Nucleus accumbens (tissue), 56 donors: Measurements from ENCODE around the gene SLC22A8.
"Not testable (repeated sequence)": the region's sequence is repeated elsewhere in the genome, so short reads cannot be mapped to it uniquely, and the experiment has no call there.

Experiments
- DNase-seq, 56 donors: peaks; one replicate each; lab custom pipeline; 2025; lab: John Stamatoyannopoulos, UW

Gene SLC22A8

GRCh38 chr11:63015521-63016215, at the start of gene SLC22A8:
Gene SLC22A8, minus strand, starts transcription at chr11:63015841. Its CDS starts 883 bp downstream, at chr11:63014958.
- peak in 1 of 56 donors; percentile 8 for DNase-seq

DNA sequence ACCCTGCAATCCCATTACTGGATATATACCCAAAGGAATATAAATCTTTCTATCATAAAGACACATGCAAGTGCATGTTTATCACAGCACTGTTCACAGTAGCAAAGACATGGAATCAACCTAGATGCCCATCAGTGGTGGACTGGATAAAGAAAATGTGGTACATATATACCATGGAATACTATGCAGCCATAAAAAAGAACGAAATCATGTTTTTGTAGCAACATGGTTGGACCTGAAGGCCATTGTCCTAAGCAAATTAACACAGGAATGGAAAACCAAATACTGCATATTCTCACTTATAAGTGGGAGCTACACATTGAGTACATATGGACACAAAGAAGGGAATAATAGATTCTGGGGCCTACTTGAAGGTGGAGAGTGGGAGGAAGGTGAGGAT, 30.6 kb upstream of the SLC22A8 start:
- not testable (repeated sequence) for DNase-seq

DNA sequence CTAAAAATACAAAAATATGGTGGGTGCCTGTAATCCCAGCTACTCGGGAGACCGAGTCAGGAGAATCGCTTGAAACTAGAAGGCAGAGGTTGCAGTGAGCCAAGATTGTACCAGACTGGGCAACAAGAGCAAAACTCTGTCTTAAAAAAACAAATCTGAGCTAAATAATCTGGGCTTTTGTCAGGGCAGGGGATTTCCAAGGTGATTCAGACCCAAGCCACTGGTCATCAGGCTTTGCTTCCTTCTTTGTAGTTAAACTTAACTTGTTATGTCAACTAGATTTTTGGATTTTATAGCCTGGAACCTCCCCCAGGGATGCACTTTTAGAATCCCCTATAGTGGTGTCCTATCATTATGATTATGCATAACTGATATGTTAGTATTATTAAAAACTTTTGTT, 27.0 kb upstream of the SLC22A8 start:
- DNase-seq, result no peak

- DNase-seq, result no peak
Measured at GRCh38 chr11:63032457-63032856, 16.8 kb upstream of the SLC22A8 start.

DNA sequence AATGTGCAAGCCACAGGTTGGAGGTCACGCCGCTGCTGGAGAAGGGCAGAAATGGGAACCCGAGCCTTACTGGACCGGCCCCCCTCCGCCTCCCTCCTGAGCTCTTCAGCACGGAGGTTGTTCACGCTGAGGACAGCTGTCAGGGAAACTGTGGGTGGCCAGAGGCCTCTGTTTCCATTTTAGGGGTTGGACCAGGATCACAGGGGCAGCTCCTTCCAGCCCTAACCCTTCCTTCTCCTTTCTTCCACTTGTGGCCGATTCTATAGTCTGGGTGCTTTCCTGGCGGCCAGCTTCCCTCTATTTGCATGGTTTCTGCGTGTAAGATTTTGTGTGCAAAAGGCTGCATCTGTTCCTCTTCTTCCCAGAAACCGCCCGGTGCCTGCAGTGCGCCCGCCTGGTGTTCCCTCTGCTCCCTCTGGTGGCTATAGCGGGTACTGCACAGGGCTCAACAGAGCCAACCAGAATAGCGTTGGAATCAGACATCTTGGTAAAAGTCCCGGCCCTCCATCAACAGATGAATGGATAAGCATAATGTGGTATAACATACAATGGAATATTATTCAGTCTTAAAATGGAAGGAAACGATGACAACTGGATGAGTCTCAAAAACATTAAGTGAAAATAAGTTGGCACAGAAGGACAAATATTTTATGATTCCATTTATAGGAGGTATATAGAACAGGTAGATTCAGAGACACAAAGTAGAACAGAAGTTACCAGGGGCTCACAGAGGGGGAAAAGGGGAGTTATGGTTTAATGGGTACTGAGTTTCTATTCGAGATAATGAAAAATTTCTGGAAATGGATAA, 8.4 kb upstream of the SLC22A8 start:
- peak in 55 of 56 donors; percentile 13 to 96 (median 72) for DNase-seq

- no peak for DNase-seq
Measured at GRCh38 chr11:63023222-63023814, 7.7 kb upstream of the SLC22A8 start.

DNA sequence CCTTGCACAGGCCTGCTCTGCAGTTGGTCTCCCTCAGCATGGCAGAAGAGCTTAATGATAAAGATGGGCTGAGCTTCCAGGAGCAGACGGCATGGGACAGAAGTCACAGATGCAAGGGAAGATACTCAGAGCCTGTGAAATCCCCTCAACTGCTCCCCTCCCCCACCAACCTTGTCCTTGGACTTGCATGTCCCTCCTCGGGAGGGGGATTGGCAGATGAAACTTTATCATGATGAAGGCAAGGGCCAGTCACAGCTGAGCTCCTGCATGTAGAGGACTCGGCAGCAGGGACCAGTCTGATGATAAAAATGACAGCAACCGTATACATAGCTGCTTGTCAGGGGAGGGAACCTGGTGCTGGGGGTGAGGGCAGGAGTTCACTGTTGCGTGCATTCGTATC, 6.8 kb upstream of the SLC22A8 start:
- DNase-seq, result no peak

DNA sequence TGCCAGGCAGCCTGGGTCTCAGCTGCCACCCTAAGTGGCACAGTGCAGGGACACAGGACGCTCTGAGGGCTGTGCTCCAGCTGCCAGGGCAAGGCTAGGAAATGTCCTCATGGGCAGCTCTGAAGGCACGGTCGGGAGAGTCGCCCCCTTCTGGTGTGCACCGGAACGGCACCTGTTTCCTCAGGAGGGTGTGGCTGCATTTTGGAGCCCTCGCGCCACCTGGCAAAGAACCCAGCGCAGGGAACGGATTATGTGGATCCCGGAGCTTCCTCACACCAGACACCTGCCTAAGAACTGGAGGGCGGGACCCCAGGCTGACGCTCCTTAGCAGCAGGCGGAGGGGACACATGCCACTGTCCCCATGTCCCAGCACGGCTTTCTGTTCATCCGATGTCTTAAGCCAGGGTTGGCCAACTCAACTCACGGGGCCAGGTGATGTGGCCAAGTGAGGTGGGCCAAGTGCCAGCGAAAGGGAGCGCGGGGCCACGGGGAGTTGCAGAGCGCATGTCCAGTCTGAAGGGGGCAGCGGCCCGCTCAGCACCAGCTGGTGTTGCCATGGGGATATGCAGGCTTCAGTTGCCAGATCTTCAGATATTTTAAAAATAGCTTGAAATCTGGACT, 5.1 kb upstream of the SLC22A8 start:
- DNase-seq, result peak in 6 of 56 donors; percentile 8 to 39 (median 22)

DNA sequence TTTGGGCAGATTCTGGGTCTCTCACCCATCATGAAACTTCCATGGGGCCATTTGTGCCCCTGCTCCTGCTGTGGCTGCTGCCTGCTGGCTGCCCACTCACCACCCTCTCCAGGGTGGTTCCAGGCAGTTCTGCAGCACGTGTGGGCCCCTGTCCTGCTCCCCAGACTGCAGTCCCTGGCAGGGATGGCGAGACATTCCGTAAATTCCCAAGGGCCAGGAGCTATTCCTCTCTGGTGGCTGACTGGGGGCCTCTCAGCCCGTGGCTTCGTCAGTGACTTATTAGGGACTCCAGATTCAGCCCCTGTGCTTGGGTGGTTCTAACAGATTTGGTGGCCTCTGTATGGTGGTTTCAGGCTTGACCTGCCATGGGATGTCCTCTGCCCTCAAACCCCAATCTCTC, 3.9 kb upstream of the SLC22A8 start:
- DNase-seq, result no peak

DNA sequence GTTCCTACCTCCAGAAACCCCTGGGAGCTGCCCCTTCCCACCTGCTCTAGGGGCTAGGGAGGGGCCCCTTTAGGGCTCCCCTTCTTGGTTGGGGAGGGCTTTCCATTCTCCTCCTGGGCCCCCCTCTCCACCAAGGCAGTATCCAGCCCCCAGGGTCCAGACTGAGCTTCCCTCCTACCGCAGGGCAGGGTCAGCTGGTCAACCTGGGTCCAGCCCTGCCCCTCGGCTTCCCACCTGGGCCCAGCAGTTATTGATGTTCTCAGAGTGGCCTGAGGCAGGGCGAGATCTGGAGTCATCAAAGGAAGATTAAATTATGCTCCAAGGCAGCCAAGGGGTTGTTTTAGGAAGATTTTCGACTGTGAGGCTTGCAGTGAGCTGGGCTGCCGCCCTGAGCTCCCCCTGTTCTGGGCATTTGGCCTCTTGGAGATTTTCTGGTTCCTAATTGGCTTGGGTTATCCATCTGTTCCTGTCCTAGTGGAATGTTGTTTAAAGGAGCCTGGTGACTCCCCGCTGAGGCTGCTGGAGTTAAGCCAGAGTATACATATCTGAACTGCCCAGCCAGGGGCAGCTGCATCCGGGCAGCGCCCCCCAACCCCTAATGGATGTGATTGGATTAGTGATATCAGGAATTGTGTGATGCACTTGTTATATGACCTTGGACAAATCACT, 1.8 kb upstream of the SLC22A8 start:
- DNase-seq, result no peak

- DNase-seq, result no peak
Measured at GRCh38 chr11:63014408-63015055, 1.1 kb downstream of the SLC22A8 start.

GRCh38 chr11:63012839-63013238, 2.8 kb downstream of the SLC22A8 start:
- DNase-seq, result no peak

DNA sequence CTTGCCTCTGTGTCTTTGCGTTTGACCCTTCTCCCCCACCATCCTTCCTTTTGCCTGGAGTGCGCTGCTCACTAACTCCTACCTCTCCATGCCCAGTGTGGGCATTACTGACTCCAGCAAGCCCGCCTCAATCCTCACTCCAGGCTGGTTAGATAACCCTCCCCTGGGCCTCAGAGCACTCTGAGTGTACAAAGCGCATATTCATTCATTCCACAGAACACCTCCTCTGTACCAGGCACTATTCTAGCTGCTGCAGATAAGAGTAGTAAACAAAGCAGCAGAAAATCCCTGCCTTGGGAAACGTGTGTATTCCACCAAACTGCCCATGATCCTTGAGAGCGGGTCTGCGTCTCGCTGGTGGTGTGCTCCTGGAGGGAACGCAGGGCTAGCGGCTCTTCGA, 3.2 kb downstream of the SLC22A8 start:
- DNase-seq, result no peak

DNA sequence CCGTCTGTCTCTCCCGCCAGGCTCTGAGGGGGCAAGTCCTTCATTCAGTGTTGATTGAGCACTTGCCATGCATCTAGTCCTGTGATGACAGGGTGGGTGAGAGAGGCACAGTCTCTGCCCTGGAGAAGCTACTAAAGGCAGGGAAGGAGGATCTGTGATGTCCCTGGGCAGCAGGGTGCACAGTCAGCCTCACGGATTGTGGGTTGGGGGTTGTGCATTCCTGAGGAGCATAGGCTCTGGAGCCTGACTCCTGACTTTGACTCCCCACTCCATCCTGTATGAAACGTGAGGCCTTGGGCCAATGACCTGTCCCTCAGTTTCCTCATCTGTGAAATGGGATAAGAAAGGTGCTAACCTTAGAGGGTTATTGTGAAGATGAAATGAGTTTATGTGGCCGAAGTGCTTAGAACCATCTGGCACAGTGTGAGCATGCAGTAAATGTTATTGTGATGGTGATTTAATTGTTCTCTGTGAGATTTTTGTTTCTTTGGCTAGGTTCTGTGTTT, 4.7 kb downstream of the SLC22A8 start:
- DNase-seq, result no peak

GRCh38 chr11:63007920-63008319, 7.7 kb downstream of the SLC22A8 start:
- DNase-seq, result no peak

DNA sequence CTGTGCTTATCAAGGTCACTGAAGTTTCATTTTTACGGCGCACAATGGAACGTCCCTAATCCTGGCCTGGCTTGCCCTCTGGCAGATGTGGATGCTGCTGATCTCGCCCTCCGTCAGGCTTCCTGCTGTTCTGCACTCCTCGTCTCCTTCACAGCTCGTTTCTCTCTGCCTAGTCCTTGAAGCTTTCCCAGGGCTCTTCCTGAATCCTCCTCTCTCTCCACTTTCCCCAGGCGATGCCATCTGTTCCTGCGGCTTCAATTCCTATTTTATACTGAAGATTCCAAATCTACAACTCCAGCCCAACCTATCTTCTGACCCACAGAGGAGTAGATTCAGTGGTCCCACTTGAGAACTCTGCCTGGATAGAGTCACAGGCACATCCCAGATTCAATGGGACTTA, 14.2 kb downstream of the SLC22A8 start:
- no peak for DNase-seq

GRCh38 chr11:62999649-63000048, 16.0 kb downstream of the SLC22A8 start:
- DNase-seq, result no peak

GRCh38 chr11:62999156-62999555, 16.5 kb downstream of the SLC22A8 start:
- DNase-seq, result no peak

DNA sequence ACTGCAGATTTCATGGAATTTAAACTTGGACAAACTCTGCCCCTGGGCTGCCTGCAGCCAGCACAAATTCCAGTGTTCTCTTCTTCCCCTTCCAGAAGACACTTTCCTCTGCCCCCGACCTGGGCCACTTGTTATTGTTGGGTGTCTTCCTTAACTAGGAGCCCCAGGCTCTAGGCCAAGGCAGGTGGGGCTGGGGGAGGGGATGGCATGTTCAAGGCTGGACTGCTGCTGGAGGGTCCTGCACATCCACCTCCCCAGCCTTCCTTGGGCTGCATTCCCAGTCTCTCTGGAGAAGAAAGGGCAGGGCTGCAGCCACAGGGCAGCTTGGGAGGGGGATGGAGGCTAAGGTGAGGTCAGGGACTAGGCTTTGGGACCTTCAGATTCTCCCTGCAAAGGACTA, 19.4 kb downstream of the SLC22A8 start:
- DNase-seq, result no peak

- no peak for DNase-seq
Measured at GRCh38 chr11:62994775-62995174, 20.9 kb downstream of the SLC22A8 start.
